ENCODE data around the gene SAT1. TPM values are rescaled to one million over a fixed set of nuclear protein-coding genes. Genes with fewer than 3 reads are reported as not detected.

The SAT1 gene
- total RNA-seq, 1 donor from 2014 or later: 716 TPM

- peak overlapping the region; percentile 95 for H3K27ac ChIP-seq
- TF ChIP-seq CTCF (IDR thresholded peaks at IDR 0.05): no peak
- ATAC-seq: no peak
- peaks cover 14% of the 10 kb centered on the region for H3K36me3 ChIP-seq
- DNase-seq: no peak
- H3K4me3 ChIP-seq: peak overlapping the region; percentile 25
- intact Hi-C loops (cut with DNase I): loop anchor here (10.0 kb wide), 1 partner anchor 122 kb away; the partner anchor contains the start of genes APOO and CXorf58
- H3K4me1 ChIP-seq: peaks cover 9% of the 10 kb centered on the region
- no peaks in the 10 kb centered on the region for H3K27me3 ChIP-seq (ENCODE audit: low read depth)
- H3K9me3 ChIP-seq: no peaks in the 10 kb centered on the region
These were observed 518 bp upstream of the SAT1 start for GRCh38 chrX:23782455-23782854.

- Histone ChIP-seq H3K4me3 (peak overlapping the region; percentile 64), H3K27ac (peak overlapping the region; percentile 95), H3K4me1 (peaks cover 9% of the 10 kb centered on the region), H3K9me3 (no peaks in the 10 kb centered on the region), H3K27me3 (ENCODE audit: low read depth) (no peaks in the 10 kb centered on the region), H3K36me3 (peaks cover 14% of the 10 kb centered on the region)
- intact Hi-C loops (cut with DNase I): loop anchor here (10.0 kb wide), 1 partner anchor 121 kb away; the partner anchor contains the start of genes APOO and CXorf58
- DNase-seq: no peak
- peak in 1 of 2 donors; percentile 0 for ATAC-seq
- TF ChIP-seq CTCF (IDR thresholded peaks at IDR 0.05): no peak
These were observed 856 bp downstream of the SAT1 start for GRCh38 chrX:23783589-23784469.

- peak overlapping the region; percentile 95 for H3K27ac ChIP-seq
- intact Hi-C loops (cut with DNase I): loop anchor here (10.0 kb wide), 1 partner anchor 120 kb away; the partner anchor contains the start of genes APOO and CXorf58
These were observed 1.7 kb downstream of the SAT1 start for GRCh38 chrX:23784470-23785331.

GRCh38 chrX:23785580-23785979 lies 2.6 kb downstream of the SAT1 start:
- TF ChIP-seq CTCF (IDR thresholded peaks at IDR 0.05): no peak
- H3K9me3 ChIP-seq: no peaks in the 10 kb centered on the region
- no peaks in the 10 kb centered on the region for H3K27me3 ChIP-seq (ENCODE audit: low read depth)
- DNase-seq: no peak
- no peak for ATAC-seq
- intact Hi-C loops (cut with DNase I): loop anchor here (10.0 kb wide), 1 partner anchor 119 kb away; the partner anchor contains the start of genes APOO and CXorf58
- peaks cover 14% of the 10 kb centered on the region for H3K36me3 ChIP-seq
- peak overlapping the region; percentile 95 for H3K27ac ChIP-seq
- H3K4me1 ChIP-seq: peaks cover 9% of the 10 kb centered on the region
- peak overlapping the region; percentile 64 for H3K4me3 ChIP-seq

More at GRCh38 chrX:23784470-23785331, 1.7 kb downstream of the SAT1 start:
- DNase-seq (no peak), ATAC-seq (no peak)
- peak overlapping the region; percentile 64 for H3K4me3 ChIP-seq
- peaks cover 9% of the 10 kb centered on the region for H3K4me1 ChIP-seq
- TF ChIP-seq CTCF (IDR thresholded peaks at IDR 0.05): no peak
- H3K36me3 ChIP-seq: peaks cover 14% of the 10 kb centered on the region
- H3K9me3 ChIP-seq: no peaks in the 10 kb centered on the region
- no peaks in the 10 kb centered on the region for H3K27me3 ChIP-seq (ENCODE audit: low read depth)

- Histone ChIP-seq H3K4me1 (peaks cover 9% of the 10 kb centered on the region), H3K27ac (peak overlapping the region; percentile 95), H3K36me3 (peaks cover 14% of the 10 kb centered on the region), H3K4me3 (peak overlapping the region; percentile 64), H3K9me3 (no peaks in the 10 kb centered on the region), H3K27me3 (ENCODE audit: low read depth) (no peaks in the 10 kb centered on the region)
- intact Hi-C loops (cut with DNase I): loop anchor here (10.0 kb wide), 1 partner anchor 118 kb away; the partner anchor contains the start of genes APOO and CXorf58
- no peak for TF ChIP-seq CTCF (IDR thresholded peaks at IDR 0.05)
- DNase-seq: peak; percentile 42
- peak in 1 of 2 donors; percentile 5 for ATAC-seq
These were observed 3.4 kb downstream of the SAT1 start for GRCh38 chrX:23786268-23786815.

All from lower lobe of right lung (tissue), 2 donors.